ENCODE results near the gene TUG1. TPM values are rescaled to one million over a fixed set of nuclear protein-coding genes. Genes with fewer than 3 reads are reported as not detected.

The TUG1 gene
- total and polyA plus RNA-seq, 10 of the 15 experiments (the other 5 are each of a cell fraction or from before 2014, with no cell fraction given): 19.3 to 116 (median 54.9) TPM

- TF ChIP-seq SMAD1 (IDR thresholded peaks at IDR 0.05; ENCODE audit: low read depth, partially characterized antibody): no peak
- TF ChIP-seq RELB (IDR thresholded peaks at IDR 0.05; ENCODE audit: low read depth): no peak
- TF ChIP-seq CBFB (IDR thresholded peaks at IDR 0.05; ENCODE audit: low read depth): no peak
- TF ChIP-seq NBN (IDR thresholded peaks at IDR 0.05): no peak
- TF ChIP-seq CREM (IDR thresholded peaks at IDR 0.05; ENCODE audit: low read depth): no peak
- no peak for TF ChIP-seq GABPA (IDR thresholded peaks at IDR 0.05; ENCODE audit: low read depth)
- TF ChIP-seq SREBF2 (IDR thresholded peaks at IDR 0.05; ENCODE audit: low read length): no peak
- TF ChIP-seq ZBTB40 (IDR thresholded peaks at IDR 0.05; ENCODE audit: borderline replicate concordance): no peak
- no peak for TF ChIP-seq BHLHE40 (IDR thresholded peaks at IDR 0.05; ENCODE audit: borderline replicate concordance in 1 of 2, low read depth in 2 of 2, low read length in 1 of 2)
- no peak for TF ChIP-seq CHD2 (IDR thresholded peaks at IDR 0.05; ENCODE audit: borderline replicate concordance, low read depth, low read length)
- no peak for TF ChIP-seq BCL11A (IDR thresholded peaks at IDR 0.05; ENCODE audit: low read depth, low read length)
- no peak for TF ChIP-seq TARDBP (IDR thresholded peaks at IDR 0.05; ENCODE audit: borderline replicate concordance)
- no peak for TF ChIP-seq REST (IDR thresholded peaks at IDR 0.05; ENCODE audit: low read depth, low read length)
- no peak for TF ChIP-seq LARP7 (IDR thresholded peaks at IDR 0.05)
- TF ChIP-seq TBL1XR1 (IDR thresholded peaks at IDR 0.05; ENCODE audit: low read depth, low read length): no peak
- TF ChIP-seq EED (IDR thresholded peaks at IDR 0.05; ENCODE audit: low read depth): no peak
- Histone ChIP-seq H3K4me2 (ENCODE audit: control insufficient read depth, insufficient read depth) (no peak overlapping the region), H3K9me3 (replicated peaks; ENCODE audit: control insufficient read depth, insufficient read depth, low read length) (no peaks in the 10 kb centered on the region), H3K9ac (ENCODE audit: control insufficient read depth, insufficient read depth, low read length) (no peak overlapping the region), H4K20me1 (ENCODE audit: control insufficient read depth, insufficient read depth) (no peaks in the 10 kb centered on the region), H3K79me2 (ENCODE audit: control insufficient read depth, insufficient read depth, low read length) (no peaks in the 10 kb centered on the region), H3K27ac (ENCODE audit: control insufficient read depth, insufficient read depth) (no peak overlapping the region), H3K27me3 (replicated peaks in 1 of 2; ENCODE audit: control insufficient read depth in 2 of 2, insufficient read depth in 2 of 2, low read length in 1 of 2) (no peaks in the 10 kb centered on the region), H3K4me1 (ENCODE audit: control insufficient read depth, insufficient read depth, low read length) (no peaks in the 10 kb centered on the region), H3K36me3 (ENCODE audit: control insufficient read depth in 2 of 2, insufficient read depth in 2 of 2, low read length in 1 of 2) (no peaks in the 10 kb centered on the region), H3K4me3 (no peak overlapping the region), H2AFZ (ENCODE audit: control insufficient read depth, low read depth, low read length) (no peak overlapping the region)
- ChIA-PET CTCF (interaction anchor here (1.2 kb wide), 1 partner anchor 39 kb away, joined by 3 read pairs; no protein-coding TSS in a partner anchor), SMC1A (ENCODE audit: uncharacterized antibody, unreplicated experiment) (no interaction called here), RAD21 (ENCODE audit: unreplicated experiment) (no interaction called here), POLR2A (no interaction called here)
- 8% methylated on average over 5 of the region's 5 CpGs for WGBS (ENCODE audit: insufficient coverage, insufficient replicate concordance, low lambda C conversion rate, missing lambda C conversion rate)
- no peak for ATAC-seq
- no peak for FAIRE-seq
- BruUV-seq (replicated peaks): no TSS peak
- intact Hi-C loops (cut with micrococcal nuclease; ENCODE audit: unreplicated experiment): no loop called here
- DNase-seq (ENCODE audit: low read depth, low spot score): no peak
- in situ Hi-C loops (cut with MboI): no loop called here
Observed at GRCh38 chr22:31022516-31022915, 53.5 kb downstream of the TUG1 start.
